GM12872 (cell line): ENCODE data around the gene TBC1D24.

ENCODE experiments used
- TF ChIP-seq, protein P1 (sequence below): IDR thresholded peaks from 3 replicates; pipeline ENCODE4 v1.5.1; 2011; ENCODE audit warnings: low read depth, mild to moderate bottlenecking, low read length, moderate library complexity; ENCODE audit not compliant: insufficient read depth

TBC1D24 gene

DNA sequence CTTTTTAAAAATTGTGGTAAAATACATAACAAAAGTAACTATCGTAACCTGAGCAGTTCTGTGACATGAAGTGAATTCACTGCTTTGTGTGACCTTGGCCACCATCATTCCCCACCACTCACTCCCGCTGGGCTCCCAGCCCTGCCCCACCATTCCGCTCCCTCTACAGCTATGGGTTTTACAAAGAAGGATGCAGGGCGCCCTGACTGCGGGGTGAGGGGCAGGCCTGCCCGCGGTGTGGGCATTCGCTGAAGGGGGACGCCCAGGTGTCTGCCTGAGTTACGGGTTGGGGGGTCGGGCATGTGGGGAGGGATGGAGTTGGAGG is 56.4 kb downstream of the TBC1D24 start, which contains the start of gene CEMP1:
CEMP1 (minus strand) TSS at position 38 of the 325 bp plus-strand sequence. CDS start 335 bp downstream, outside the sequence.
- TF ChIP-seq, protein P1, sequence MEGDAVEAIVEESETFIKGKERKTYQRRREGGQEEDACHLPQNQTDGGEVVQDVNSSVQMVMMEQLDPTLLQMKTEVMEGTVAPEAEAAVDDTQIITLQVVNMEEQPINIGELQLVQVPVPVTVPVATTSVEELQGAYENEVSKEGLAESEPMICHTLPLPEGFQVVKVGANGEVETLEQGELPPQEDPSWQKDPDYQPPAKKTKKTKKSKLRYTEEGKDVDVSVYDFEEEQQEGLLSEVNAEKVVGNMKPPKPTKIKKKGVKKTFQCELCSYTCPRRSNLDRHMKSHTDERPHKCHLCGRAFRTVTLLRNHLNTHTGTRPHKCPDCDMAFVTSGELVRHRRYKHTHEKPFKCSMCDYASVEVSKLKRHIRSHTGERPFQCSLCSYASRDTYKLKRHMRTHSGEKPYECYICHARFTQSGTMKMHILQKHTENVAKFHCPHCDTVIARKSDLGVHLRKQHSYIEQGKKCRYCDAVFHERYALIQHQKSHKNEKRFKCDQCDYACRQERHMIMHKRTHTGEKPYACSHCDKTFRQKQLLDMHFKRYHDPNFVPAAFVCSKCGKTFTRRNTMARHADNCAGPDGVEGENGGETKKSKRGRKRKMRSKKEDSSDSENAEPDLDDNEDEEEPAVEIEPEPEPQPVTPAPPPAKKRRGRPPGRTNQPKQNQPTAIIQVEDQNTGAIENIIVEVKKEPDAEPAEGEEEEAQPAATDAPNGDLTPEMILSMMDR = no peak

DNA sequence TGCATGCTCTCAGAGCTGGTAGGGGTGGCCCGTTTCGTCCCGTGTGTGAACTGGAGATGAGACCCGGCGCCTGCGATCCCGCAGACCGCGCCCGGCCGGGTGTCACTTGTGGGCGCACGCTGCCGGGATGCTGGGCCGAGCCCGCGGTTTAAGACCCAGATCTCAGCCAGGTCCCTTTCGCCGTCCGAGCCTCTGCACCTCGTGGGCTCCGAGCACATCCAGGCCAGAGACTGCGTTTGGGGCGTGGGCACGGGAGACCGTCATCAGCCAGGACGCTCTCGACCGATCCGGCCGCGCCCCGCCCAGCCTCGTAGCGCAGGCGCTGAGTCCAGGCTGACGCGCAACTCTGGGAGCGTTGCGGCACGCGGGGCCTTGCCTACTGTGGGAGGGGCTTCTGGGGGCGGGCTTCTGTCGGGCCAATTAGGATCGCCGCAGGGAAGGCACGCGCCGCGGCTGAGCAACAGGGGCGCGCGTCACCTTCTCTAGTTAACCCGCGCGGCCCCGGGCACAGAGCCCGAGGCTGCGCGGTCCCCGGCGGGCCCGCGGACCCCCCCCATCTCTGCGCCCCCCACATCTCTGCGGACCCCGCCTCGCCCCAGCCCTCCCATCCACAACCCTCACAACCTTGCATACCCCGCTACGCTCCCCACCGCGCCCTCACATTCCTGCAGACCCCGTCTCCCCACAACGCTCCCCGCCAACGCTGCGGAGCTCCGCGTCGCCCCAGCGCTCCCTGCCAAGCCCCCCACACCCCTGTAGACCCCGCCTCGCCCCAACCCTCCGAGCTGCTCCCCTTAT is 57.0 kb downstream of the TBC1D24 start:
- TF ChIP-seq, protein P1 = no peak

DNA sequence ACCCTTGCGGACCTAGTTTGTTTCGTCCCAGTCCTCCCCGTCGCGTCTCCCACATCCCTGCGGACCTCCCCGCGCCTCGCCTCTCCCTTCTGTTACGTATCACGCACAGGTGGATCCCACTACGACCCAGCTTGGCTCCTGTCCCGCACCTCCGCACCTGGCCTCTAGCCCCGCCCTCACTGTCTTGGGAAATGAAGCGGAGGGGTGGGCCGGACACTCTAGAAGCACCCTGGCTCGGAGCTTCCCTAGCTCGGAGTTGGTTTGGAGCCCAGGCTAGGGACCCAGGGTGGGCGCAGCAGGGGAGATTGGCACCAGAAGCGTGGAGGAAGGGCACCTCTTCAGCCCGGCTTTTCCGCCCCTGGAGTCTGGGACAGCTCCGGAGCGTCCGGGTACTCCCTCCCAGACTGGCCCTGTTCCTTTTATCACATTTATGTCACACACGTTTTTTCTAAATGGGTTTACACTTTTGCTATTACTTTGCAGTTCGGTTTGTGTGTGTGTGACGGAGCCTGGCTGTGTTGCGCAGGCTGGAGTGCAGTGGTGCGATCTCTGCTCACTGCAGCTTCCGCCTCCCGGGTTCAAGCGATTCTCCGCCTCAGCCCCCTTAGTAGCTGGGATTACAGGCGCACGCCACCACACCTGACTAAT is 57.7 kb downstream of the TBC1D24 start:
- TF ChIP-seq, protein P1 = no peak

DNA sequence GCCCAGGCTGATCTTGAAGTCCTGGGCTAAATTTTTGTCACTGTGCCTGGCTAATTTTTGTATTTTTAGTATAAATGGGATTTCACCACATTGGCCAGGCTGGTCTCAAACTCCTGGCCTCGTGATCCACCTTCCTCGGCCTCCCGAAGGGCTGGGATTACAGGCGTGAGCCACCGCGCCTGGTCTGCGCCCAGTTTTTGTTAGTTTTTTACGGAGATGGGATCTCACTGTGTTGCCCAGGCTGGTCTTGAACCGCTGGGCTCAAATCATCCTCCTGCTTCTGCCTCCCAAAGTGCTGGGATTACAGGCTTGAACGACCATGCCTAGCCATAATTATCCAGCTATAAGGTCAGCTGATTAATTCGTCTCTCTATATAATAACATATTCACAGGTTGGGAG is 59.0 kb downstream of the TBC1D24 start:
- TF ChIP-seq, protein P1 = no peak

DNA sequence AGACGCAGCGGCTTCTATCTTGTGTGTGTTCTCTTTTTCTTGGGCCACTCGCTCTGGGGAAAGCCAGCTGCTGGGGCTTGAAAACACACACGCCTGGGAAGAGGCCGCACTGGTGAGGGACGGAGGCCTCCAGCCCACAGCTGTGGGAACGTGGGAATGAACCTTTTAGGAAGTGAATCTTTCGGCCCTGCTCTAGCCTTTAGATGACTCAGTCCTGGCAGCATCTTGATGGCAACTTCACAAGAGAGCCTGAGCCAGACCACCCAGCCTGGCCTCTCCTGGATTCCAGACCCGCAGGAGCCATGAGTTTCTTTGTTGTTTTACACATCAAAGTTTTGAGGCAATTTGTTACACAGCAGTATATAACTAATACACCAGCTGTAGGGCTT is 60.7 kb downstream of the TBC1D24 start:
- TF ChIP-seq, protein P1 = no peak

DNA sequence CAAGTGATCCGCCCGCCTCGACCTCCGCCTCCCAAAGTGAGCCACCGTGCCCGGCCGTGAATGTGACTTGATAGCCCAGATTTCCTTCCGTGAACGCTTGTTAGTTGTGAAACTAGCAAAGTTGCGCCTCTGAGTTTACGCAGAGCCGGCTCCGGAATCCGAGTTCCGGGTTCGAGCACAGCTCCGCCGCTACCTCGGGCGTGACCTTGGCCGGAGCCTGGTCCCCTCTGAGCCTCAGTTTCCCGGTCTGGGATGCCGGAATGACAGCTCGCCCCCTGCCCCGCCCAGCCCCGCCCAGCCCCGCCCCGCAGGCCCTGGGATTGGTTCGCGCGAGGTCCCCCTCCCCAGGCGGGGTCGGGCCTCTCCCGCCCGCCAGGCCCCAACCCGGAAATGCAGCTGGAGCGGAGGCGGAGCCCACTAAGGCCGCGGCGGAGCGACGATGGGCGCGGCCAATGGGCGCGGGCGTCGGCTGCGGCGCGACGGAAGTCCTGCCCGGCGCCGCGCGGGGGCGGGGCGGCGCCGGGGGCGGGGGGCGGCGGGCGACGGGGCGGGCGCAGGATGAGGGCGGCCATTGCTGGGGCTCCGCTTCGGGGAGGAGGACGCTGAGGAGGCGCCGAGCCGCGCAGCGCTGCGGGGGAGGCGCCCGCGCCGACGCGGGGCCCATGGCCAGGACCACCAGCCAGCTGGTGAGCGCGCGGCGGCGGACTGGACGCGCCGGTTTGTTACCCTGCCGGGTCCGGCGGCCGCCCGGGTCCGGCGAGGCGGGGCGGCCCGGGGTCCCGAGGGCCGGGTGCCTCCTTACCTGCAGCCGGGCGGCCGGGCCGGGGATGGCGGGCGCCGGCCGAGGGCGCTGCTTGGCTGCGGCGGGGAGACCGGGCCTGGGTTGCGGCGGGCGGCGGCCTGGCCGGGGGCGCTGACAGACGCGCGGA is 62.8 kb downstream of the TBC1D24 start, which contains the start of gene PDPK1:
PDPK1 (plus strand) TSS at position 571 of the 929 bp plus-strand sequence; CDS start at position 663, 92 bp downstream.
- TF ChIP-seq, protein P1 = no peak
